Ammon's horn (tissue), 1 donor: ENCODE measurements around the gene MYMK.

Experiments used
- DNase-seq: peaks from one replicate; pipeline ENCODE4 v3.0.0-alpha.2; 2016; ENCODE audit warnings: low spot score

MYMK gene

GRCh38 chr9:133468374-133468773, 56.4 kb downstream of the MYMK start:
- DNase-seq = no peak

- DNase-seq = no peak
These were observed 57.7 kb downstream of the MYMK start for GRCh38 chr9:133467101-133467500.

GRCh38 chr9:133465984-133466383, 58.8 kb downstream of the MYMK start:
- no peak for DNase-seq

- DNase-seq = no peak
These were observed 60.1 kb downstream of the MYMK start for GRCh38 chr9:133464638-133465037.
